PC-9 (cell line): ENCODE measurements around the gene ANKRD36.

Experiments
- EZH2 ChIP-seq: fragments of 200-600 bp; sonication (generic); IDR thresholded peaks from 2 replicates; pipeline ENCODE4 v1.8.0; 2017; ENCODE audit warnings: antibody characterized with exemption, low read depth
- TF ChIP-seq, protein P1 (sequence below): fragments of 200-600 bp; sonication (generic); conservative IDR thresholded peaks from 2 replicates; pipeline ENCODE4 v1.6.1; 2017; ENCODE audit warnings: mixed run types, antibody characterized with exemption, mild to moderate bottlenecking, moderate library complexity

DNA sequence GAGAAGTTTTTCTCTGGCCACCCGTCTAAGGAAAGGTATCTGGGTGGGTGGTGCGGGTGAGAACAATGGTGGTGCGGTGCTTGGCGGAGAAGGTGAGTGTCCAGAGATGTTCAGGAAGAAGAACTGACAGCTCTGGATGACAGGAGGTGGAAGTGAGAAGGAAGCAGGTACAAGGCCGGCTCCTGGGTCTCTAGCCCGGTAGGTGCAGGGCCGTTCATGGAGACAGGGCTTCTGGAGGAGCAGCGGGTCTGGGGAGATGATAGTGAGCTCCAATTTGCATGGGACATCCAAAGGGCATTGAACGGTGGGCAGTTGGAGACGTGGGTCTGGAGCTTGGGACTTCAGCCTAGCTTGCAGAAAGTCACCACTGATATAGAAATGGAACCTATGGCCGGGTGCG, 17.3 kb upstream of the ANKRD36 start:
- TF ChIP-seq, protein P1, sequence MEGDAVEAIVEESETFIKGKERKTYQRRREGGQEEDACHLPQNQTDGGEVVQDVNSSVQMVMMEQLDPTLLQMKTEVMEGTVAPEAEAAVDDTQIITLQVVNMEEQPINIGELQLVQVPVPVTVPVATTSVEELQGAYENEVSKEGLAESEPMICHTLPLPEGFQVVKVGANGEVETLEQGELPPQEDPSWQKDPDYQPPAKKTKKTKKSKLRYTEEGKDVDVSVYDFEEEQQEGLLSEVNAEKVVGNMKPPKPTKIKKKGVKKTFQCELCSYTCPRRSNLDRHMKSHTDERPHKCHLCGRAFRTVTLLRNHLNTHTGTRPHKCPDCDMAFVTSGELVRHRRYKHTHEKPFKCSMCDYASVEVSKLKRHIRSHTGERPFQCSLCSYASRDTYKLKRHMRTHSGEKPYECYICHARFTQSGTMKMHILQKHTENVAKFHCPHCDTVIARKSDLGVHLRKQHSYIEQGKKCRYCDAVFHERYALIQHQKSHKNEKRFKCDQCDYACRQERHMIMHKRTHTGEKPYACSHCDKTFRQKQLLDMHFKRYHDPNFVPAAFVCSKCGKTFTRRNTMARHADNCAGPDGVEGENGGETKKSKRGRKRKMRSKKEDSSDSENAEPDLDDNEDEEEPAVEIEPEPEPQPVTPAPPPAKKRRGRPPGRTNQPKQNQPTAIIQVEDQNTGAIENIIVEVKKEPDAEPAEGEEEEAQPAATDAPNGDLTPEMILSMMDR = no peak
- TF ChIP-seq EZH2 = no peak
